Uterus (tissue), 4 donors: ENCODE measurements around the gene PARP1. TPM values are rescaled to one million over a fixed set of nuclear protein-coding genes. Genes with fewer than 3 reads are reported as not detected.
"Not testable (repeated sequence)": the region's sequence is repeated elsewhere in the genome, so short reads cannot be mapped to it uniquely, and the experiment has no call there.

Source experiments
- DNase-seq, 2 donors: peaks; one replicate each; pipeline ENCODE4 v3.0.0-alpha.2; 2019 to 2020
- H3K27ac ChIP-seq, 2 donors: fragments of 200-600 bp; sonication (generic); 1 replicate in 1 of 2; 2 replicates in 1 of 2; pipeline ENCODE4 v1.5.1; 2016 to 2018
- H3K27me3 ChIP-seq, 2 donors: fragments of 200-600 bp; sonication (generic); one replicate each; pipeline ENCODE4 v1.5.1; 2018 to 2019; ENCODE audit warnings: control low read depth in 1 of 2
- H3K36me3 ChIP-seq, 2 donors: fragments of 200-600 bp; sonication (generic); one replicate each; pipeline ENCODE4 v1.5.1; 2019; ENCODE audit warnings: control low read depth in 1 of 2
- H3K4me1 ChIP-seq, 2 donors: fragments of 200-600 bp; sonication (generic); one replicate each; pipeline ENCODE4 v1.5.1; 2018 to 2019; ENCODE audit warnings: control low read depth in 1 of 2
- H3K4me3 ChIP-seq, 2 donors: fragments of 200-600 bp; sonication (generic); 1 replicate in 1 of 2; 2 replicates in 1 of 2; pipeline ENCODE4 v1.5.1; 2018 to 2019; ENCODE audit warnings: mild to moderate bottlenecking in 1 of 2
- H3K9me3 ChIP-seq, 2 donors: fragments of 200-600 bp; sonication (generic); one replicate each; pipeline ENCODE4 v1.5.1; 2019; ENCODE audit warnings: control low read depth in 1 of 2
- POLR2A ChIP-seq, 2 donors: fragments of 450-650 bp; IDR thresholded peaks; one replicate each; pipeline ENCODE4 v1.6.1; 2016; ENCODE audit warnings: antibody characterized with exemption in 2 of 2, mild to moderate bottlenecking in 1 of 2, moderate library complexity in 1 of 2
- intact Hi-C: fragments of 100-400 bp; cut with DNase I; formaldehyde crosslinking; loops from one replicate; pipeline ENCODE4 v1.15.1; 2023; ENCODE audit warnings: low total_unique reads
- total RNA-seq, 4 donors: library from RNA; depleted of rRNA in 3 of 4; stranded (reverse); fragments of >200 nt in 3 of 4; gene quantifications; one replicate each; pipeline versions ENCODE4 v1.1.0 to v1.2.4, GENCODE V29; 2014 to 2023
- TF ChIP-seq, protein P1 (sequence below), 4 experiments: fragments of 200-600 bp in 2 of 4; fragments of 450-650 bp in 2 of 4; sonication (generic) in 2 of 4; IDR thresholded peaks; one replicate each; pipeline ENCODE4 v1.5.1; 2016 to 2019; ENCODE audit warnings: antibody characterized with exemption in 4 of 4, mild to moderate bottlenecking in 2 of 4, moderate library complexity in 1 of 4
- donor health status: DM: yes; HTN: yes; CAD: no.

PARP1 gene
- total RNA-seq, 4 donors from 2014 or later: 17.1 to 147 (median 33.8) TPM

DNA sequence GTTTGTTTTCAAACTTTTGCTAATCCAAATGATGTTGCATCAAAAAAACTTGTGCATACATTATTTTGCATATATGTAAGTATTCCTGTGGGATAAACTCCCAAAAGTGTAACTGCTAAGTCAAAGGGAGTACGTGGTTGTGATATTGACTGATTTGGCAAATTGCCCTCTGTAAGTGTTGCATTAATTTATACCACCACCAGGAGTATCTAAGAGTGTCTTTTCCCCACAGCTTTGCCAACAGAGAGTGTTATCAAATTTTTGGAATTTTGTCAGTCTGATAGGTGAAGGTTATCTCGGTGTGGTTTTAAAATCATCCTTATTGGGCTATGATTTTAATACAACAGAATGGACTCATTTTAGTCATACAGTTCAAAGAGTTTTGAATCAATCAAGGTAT lies 30.1 kb upstream of the PARP1 start:
- Histone ChIP-seq H3K36me3 (no peaks in the 10 kb centered on the region), H3K4me3 (no peak overlapping the region), H3K9me3 (no peaks in the 10 kb centered on the region), H3K4me1 (no peaks in the 10 kb centered on the region), H3K27ac (no peak overlapping the region), H3K27me3 (peaks cover 0 to 3% of the 10 kb centered on the region in 2 donors)
- TF ChIP-seq, protein P1, sequence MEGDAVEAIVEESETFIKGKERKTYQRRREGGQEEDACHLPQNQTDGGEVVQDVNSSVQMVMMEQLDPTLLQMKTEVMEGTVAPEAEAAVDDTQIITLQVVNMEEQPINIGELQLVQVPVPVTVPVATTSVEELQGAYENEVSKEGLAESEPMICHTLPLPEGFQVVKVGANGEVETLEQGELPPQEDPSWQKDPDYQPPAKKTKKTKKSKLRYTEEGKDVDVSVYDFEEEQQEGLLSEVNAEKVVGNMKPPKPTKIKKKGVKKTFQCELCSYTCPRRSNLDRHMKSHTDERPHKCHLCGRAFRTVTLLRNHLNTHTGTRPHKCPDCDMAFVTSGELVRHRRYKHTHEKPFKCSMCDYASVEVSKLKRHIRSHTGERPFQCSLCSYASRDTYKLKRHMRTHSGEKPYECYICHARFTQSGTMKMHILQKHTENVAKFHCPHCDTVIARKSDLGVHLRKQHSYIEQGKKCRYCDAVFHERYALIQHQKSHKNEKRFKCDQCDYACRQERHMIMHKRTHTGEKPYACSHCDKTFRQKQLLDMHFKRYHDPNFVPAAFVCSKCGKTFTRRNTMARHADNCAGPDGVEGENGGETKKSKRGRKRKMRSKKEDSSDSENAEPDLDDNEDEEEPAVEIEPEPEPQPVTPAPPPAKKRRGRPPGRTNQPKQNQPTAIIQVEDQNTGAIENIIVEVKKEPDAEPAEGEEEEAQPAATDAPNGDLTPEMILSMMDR (IDR thresholded peaks at IDR 0.05): no peak
- no peak for TF ChIP-seq POLR2A (IDR thresholded peaks at IDR 0.05)
- no peak for DNase-seq
- intact Hi-C loops: no loop called here

DNA sequence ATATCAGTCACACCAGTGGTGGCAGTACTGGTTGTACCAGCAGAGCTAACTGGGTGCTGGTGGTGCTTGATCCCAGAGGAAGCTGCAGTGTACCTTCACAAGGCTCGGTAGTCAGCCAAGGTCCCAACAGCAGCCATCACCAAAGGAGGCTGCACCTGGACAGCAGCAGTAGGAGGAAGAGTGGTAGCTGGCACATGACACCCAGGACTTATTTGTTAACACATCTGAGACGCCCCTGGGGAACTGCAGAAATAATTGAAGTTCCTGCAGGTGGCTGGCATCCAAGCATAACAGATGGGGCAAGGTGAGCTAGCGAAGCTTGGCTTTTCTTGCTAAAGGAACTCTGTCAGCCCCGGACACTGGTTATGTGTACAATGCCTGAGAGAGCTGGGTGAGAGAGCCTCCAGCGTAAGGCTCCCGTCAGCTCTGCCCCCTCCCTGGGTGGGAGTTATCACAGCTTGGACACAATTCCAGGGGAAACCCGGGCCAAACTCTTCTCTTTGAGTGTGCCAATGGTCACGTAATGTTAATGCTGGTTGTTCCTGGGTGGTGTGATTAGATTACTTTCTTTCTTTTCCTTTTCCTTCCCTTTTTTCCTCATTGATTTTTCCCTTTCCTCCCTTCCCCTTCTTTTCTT lies 29.1 kb upstream of the PARP1 start:
- H3K9me3 ChIP-seq: no peaks in the 10 kb centered on the region
- no peaks in the 10 kb centered on the region for H3K36me3 ChIP-seq
- no peak overlapping the region for H3K4me3 ChIP-seq
- no peak for DNase-seq
- H3K27ac ChIP-seq: no peak overlapping the region
- H3K27me3 ChIP-seq: no peaks in the 10 kb centered on the region
- intact Hi-C loops: no loop called here
- TF ChIP-seq, protein P1 (IDR thresholded peaks at IDR 0.05): no peak
- TF ChIP-seq POLR2A (IDR thresholded peaks at IDR 0.05): no peak
- no peaks in the 10 kb centered on the region for H3K4me1 ChIP-seq

DNA sequence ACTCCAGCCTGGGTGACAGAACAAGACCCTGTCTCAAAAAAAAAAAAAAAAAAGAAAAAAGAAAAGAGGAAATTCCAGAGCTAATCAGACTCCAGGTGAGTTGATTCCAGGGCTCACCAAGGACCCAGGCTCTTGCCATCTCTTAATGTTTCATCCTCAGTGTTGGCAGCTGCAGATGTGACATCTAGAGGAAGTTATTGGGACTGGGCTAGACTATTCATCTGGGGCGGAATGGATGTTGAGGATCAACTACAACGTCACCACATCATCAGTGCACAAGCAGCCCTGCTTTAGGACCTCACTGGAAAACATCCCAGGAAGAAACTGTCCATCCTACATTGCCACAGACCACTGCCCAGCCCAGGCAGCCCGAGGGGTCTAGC lies 28.6 kb upstream of the PARP1 start:
- TF ChIP-seq POLR2A (IDR thresholded peaks at IDR 0.05): no peak
- TF ChIP-seq, protein P1 (IDR thresholded peaks at IDR 0.05): no peak
- intact Hi-C loops: no loop called here
- H3K4me1 ChIP-seq: no peaks in the 10 kb centered on the region
- no peaks in the 10 kb centered on the region for H3K36me3 ChIP-seq
- H3K4me3 ChIP-seq: no peak overlapping the region
- no peak for DNase-seq
- H3K27me3 ChIP-seq: no peaks in the 10 kb centered on the region
- H3K9me3 ChIP-seq: no peaks in the 10 kb centered on the region
- H3K27ac ChIP-seq: no peak overlapping the region

DNA sequence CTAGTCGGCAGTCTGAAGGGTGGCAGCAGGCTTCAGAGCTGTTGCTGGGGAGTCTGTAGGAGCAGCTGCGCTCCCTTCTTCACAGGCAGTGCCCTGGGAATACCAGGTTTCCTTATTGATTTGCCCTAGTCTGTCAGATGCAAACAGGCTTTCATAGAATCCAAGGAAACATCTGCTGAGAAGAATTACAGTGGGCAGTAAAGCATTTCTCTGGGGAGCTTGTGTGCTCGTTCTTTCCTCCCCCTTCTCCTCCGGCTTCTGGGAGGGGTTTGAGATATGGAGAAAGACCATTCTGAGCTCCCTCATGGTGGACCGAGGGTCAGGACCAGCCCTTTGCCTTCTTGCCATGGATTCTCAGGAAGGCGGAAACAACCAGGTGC lies 25.4 kb upstream of the PARP1 start:
- intact Hi-C loops: no loop called here
- Histone ChIP-seq H3K27ac (no peak overlapping the region), H3K4me3 (no peak overlapping the region), H3K9me3 (no peaks in the 10 kb centered on the region), H3K4me1 (no peaks in the 10 kb centered on the region), H3K27me3 (no peaks in the 10 kb centered on the region), H3K36me3 (no peaks in the 10 kb centered on the region)
- no peak for DNase-seq
- no peak for TF ChIP-seq POLR2A (IDR thresholded peaks at IDR 0.05)
- TF ChIP-seq, protein P1 (IDR thresholded peaks at IDR 0.05): no peak

GRCh38 chr1:226432586-226433340 lies 24.9 kb upstream of the PARP1 start:
- no peak overlapping the region for H3K27ac ChIP-seq
- H3K4me3 ChIP-seq: no peak overlapping the region
- H3K9me3 ChIP-seq: no peaks in the 10 kb centered on the region
- no peaks in the 10 kb centered on the region for H3K36me3 ChIP-seq
- H3K4me1 ChIP-seq: no peaks in the 10 kb centered on the region
- intact Hi-C loops: no loop called here
- no peak for DNase-seq
- TF ChIP-seq, protein P1 (IDR thresholded peaks at IDR 0.05): no peak
- TF ChIP-seq POLR2A (IDR thresholded peaks at IDR 0.05): no peak
- no peaks in the 10 kb centered on the region for H3K27me3 ChIP-seq

DNA sequence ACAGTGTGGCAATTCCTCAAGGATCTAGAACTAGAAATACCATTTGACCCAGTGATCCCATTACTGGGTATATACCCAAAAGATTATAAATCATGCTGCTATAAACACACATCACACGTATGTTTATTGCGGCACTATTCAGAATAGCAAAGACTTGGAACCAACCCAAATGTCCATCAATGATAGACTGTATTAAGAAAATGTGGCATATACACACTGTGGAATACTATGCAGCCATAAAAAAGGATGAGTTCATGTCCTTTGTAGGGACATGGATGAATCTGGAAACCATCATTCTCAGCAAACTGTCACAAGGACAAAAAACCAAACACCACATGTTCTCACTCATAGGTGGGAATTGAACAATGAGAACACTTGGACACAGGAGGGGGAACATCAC lies 24.0 kb upstream of the PARP1 start:
- H3K9me3 ChIP-seq, H3K4me1 ChIP-seq, H3K36me3 ChIP-seq, H3K27me3 ChIP-seq, H3K4me3 ChIP-seq, H3K27ac ChIP-seq, intact Hi-C loops, DNase-seq: not testable (repeated sequence)
